NK-92 (cell line): ENCODE data around the gene PACRG.
"Not testable (repeated sequence)": the region's sequence is repeated elsewhere in the genome, so short reads cannot be mapped to it uniquely, and the experiment has no call there.

Experiments
- DNase-seq: peaks from one replicate; lab custom pipeline; 2025; ENCODE audit not compliant: unreplicated experiment; lab: John Stamatoyannopoulos, UW

Gene PACRG

DNA sequence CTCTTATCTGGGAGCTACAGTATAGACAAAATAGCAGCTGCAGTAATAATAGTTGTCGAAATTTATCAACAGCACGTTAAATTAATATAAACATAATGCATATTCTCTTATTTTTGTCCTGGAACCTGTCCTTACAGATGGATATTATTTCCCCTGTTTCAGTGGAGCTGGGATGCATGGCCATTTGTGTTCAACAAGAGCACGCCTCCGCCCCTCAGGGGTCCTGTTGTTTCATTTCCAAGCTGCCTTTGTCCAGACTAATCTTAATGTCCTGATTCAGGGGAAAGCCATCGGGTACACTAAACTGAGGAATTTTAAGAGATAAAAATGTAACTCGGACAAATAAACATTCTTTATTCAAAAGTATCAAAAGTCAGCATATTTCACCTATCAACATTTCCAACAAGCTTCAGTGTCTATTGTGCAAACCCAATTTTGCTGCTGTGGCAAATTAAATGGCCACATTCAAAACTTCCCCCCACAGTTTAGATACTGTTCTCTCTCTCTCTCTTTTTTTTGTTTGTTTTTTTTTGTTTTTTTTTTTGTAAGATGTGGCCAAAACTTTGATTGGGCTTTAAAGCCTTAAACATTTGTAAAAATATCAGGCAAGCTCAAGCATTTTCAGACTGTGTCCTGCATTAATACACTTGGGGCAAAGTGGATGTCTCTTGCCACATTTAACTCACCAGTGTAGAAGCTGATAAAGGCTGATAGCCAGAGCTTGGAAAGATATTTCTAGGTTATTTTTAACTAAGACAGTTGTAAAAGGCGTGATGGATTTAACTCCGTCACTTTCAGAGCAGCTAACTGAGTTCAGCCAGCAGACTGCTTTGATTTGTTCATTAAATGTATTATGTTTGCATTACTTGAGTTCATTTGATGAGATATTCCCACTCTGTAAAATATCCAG, 574.2 kb downstream of the PACRG start:
- DNase-seq: no peak

DNA sequence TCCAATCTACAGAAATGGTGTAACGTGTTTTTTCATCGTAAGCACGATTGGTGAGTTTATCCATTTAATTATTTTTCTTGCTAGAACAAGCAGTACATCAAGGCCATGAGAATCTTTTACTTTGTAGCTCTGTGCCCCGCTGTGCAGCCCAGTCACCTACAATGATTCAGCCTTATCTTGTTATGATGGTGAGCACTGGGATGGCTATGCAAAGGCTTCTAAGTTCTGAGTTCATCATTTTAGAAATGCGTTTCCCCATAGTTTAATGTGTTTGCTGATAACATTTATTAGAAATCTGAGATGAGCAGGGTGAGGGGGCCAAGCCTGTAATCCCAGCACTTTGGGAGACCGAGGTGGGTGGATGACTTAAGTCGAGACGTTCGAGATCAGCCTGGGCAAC, 575.0 kb downstream of the PACRG start:
- DNase-seq: no peak

DNA sequence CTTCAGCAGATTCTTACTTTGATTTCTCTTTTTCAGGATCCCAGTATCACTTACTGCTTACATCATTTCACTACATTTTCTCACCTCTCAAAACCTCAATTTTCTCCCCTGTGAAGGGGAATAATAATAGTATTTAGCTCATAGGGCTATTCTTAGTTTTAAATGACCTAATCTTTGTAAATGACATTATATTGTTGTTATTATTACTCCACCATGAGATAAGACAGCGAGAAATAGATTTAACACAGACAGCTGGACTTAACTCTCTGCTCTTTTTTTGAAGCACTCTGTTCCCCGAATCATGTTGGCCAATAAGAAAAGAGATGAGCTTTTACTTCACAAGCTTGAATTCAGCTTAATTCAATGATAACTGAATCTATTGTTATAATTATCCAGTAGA, 578.2 kb downstream of the PACRG start:
- no peak for DNase-seq

DNA sequence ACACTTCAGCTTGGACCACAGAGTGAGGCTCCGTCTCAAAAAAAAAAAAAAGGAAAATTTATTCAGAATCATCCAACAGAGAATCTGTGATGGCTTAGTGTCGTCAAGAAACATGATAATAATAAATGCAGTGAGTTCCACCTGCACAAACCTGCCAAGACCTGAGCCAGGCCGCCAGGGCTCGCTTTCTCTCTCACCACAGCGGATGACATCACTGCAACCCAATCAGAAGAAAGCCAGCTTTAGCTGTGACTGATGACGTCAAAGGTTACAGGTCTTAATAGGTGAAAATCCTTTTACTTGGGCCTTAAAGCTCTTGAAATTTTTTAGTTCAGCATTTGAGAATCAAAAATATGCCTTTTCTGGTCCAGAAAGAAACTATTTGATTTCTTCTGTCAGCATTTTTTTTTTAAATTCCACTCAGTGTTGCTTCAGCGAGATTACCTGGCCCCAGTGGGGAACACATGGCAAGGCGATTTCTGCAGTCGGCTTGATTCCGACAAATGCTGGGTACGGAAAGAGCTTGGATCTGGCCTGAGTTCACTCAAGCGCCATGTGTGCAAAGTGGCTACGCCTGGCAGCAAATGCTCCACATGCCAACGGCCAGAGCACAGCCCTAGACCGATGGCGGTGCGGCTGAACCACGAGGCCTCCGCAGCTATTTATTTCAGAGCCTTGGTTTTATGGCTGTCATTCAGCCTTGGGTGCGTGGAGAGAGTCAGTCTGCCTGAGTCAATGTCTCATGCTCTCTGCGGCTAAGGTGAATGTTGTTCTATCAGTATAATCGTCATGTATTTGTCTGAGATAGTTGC, 581.1 kb downstream of the PACRG start:
- DNase-seq: no peak

DNA sequence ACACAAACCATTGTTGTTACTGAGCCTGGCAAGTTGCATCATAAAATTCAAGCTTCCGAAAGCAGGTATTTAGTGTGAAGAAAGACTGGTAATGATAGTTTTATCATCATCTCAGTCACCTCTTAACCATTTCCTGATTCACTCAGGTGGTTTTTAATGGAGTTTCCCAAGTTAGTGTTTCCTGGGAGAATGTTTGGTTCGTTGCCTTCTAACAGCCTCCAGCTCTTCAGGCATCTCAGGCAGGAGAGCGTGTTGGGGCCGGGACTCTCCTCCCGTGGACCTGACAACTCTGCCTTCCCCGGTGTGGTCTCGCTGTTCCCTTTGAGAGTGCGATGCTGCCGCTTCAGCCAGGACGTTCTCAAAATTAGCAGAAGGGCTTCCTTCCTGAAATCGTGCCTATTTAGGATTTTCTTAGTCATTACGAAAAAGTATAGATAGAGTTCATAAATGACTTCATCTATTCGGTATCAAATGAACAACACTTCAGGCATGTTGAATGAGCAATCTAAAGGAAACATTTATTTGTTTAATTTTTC, 581.8 kb downstream of the PACRG start:
- no peak for DNase-seq

DNA sequence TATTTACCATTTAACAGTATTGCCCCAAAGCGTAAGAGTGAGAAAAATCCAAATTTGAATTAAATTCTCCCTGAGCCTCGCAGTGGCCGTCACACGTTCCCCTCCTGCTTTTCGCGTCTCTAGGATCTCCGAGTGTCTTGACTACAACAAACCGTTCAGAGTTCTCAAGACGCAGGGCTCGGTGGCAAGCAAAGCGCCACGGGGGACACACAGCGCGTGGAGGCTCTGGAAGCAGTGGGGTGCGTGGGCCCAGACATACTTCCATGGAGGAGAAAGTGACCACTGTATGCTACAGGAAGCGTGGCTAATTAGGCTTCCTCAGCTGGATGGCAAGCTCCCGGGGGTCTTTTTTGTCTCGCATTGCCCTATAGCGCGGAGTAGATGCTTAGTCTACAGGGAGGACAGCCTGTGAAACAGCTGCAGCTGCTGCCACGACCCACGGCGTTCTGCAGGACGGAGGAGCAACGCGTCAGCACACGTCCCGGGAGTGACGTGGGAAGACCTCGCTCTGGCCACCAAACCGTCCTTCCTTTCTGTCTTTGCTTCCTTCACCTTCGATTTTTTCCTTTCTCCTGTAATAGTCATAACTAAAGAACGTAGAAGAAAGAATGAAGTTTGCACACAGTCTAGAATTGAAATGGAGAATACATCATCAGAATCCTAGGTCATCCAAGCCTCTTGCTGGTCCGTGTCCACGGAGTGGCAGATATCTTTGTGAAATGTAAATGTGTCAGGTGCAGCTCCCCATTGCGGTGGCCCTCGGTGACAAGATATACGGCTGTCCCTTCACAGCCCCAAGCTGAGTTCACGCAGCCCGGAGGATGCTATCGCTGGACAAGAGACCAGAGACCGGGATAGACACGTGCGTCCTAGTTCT, 582.6 kb downstream of the PACRG start:
- no peak for DNase-seq

DNA sequence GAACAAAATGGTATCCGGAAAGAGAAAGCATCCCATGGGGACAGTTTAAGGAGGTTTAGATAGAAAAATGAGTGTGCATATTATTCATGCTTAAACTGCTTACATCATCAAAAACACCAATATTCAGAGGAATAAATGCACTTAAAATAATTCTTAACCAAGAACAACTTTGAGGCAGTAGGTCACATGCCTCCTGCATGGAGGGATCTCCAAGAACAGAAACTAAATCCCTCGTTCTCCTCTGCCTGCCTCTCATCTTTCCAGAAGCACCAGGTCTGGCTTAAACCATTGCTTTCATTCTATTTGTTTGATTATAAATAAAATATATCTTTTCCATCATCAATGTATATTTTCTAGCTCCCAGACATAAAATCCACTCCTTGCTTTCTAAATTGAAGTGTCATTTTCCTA, 583.2 kb downstream of the PACRG start:
- no peak for DNase-seq

DNA sequence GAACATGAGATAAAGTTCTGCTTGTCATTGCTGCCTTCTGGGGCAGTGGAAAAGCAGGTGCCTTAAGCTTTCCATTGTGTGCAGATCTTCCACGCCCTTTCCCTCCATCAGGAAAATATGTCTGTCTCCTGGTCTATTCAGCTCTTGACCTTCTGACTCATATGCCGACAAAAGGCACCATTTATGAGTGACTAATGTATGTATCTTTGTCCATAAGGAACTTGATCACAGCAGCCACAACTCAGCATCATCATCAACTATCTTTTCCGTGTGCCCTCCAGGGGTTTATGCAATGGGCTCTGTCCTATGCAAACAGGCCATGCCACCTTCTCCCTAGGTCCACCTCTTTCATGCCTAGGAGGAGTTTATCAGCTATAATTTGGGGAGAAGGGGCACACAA, 584.1 kb downstream of the PACRG start:
- no peak for DNase-seq

DNA sequence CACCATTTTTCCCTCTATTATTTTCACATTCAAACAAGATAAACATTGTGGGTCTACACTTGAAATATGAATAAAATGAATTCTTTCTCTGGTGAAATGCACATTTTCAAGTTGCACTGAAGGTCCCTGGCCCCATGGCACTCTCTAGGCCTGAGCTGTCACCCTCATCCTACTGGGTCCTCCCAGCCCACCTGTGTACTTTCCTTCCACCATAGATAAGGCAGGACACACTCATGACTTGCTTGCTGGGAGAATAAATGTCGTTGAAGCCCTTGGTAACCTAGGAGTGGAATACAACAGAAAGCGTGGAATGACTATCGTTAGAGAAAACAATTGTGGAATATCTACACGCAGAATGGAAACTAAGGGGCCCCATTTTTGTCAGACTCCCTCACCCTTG, 585.8 kb downstream of the PACRG start:
- no peak for DNase-seq

DNA sequence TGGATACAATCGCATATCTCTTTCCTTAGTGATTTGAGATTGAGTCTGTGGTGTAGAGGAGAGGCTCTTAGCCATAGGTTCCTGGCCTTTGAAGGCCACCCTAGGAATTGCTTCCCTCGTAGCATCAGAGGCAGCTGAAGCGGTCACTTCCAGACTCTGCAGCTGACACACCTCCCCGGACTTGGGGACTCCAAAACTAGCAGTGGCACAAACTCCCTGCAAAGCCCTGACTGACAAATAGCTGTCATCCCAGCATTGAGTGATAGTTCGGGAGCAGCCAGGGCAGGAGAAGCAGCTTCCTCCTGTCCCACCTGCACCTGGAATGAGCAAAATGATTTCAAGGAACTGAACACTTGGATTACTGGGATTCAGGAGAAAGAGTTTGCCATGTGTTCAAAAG, 586.2 kb downstream of the PACRG start:
- no peak for DNase-seq

DNA sequence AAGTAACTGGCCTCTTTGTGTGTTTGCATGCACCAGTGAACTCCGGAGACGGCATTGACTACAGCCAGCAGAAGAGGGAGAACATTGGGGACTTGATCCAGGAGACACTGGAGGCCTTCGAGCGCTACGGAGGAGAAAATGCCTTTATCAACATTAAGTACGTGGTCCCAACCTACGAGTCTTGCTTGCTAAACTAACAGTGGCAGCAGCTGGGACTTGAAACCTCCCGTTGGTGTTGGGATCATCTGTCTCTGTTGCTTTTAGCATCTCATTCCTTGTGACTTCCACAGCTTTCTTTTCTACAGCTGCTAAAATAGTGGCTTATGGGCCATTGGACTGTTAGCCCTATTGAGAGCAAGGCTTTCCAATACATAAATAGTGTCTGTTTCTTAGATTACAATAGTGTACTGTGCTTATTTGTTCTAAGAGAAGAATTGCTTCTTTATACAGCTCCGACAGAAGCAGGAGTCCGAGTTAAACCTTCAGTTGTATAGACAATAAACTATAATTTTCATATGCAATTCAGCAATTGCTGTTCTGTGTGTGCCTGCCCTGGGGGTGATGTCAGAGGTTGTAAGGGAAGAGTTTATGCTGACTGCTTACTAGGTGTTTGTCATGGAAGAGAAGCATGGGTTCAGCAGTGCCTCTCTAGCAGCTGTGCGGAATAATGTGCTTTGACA, 587.2 kb downstream of the PACRG start:
- no peak for DNase-seq

DNA sequence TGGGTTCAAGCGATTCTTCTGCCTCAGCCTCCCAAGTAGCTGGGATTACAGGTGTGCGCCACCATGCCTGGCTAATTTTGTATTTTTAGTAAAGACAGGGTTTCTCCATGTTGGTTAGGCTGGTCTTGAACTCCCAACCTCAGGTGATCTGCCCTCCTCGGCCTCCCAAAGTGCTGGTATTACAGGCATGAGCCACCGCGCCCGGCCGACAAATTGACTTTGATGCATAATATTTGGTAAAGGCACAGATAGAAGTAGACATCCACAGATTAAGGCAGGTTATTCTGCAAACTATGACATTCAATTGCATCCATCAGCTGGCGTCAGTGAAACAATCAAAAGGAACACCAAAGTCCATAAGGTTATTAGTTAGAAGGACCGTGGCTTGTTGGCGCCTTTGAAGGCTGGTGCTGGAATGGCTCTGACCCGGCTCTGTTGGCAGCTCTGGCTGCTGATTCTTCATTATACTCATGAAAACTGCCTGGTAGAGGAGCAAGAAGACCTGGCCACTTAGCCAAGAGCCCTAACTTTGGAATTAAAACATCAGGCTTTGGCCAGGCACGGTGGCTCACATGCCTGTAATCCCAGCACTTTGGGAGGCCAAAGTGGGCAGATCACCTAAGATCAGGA, 589.2 kb downstream of the PACRG start:
- not testable (repeated sequence) for DNase-seq

DNA sequence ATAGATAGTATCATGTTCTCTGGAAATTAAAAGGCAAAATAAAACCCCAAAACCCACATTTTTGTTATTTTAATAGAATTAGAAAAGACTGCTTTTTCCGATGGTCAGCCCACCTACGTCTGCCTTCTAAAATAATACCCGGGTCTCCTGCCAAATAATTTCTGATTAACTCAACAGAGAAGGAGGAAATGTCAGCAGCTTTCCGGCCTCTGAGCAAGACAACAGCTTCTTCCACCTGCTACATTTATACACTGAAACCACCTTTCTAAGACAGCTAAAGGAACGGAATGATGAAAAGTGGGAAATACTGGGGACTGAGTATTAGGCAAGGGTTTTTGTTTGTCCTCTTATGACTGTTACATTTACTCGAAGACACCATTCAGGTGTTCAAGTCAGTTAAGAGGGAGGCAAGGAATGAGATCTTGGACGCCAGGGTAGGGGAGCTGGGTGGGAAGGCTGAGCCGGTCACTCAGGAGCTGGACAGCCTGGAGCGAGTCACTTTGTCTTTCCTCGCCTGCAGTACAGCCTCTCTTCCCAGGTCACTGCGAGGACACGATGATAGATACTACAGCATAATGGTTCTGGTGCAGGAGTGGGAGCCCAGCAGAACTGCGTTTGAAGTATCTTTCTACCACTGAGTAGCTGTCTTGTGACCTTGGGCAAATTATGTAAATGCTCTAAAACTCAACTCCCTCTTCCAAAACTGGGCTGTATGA, 590.5 kb downstream of the PACRG start:
- no peak for DNase-seq

DNA sequence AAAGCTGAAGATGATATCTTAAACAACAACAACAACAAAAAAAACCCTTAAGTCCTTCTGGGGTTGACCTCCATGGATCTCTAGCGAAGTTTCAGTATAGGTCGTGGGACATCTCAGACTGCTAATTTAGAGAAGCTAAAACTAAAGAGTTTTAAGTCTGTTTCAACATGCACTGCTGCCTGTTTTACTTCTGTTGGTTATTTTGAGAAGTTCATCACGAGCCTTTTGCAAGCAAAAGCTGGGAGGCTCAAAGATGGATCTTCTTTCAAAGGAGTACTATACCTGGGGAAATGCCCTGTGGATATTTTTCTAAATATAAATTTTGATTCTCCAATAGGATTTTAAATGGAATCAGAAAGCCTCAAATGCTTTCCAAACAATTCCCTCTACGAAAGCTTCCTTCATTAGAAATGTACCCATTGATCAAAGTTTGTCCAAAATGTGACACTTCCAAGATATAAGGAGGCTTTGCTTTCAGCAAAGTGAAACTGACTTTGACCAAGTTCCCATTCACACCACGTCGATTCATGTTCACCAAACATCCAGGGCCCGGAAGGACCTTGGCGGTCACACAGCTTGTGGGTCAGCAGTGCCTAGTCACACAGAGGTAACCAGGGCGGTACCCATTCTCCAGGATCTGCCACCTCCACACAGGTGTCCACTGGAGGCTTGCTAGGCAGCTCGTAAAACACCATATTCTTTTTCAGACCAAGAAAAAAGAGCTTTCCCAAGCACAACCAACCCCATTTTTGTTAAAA, 592.0 kb downstream of the PACRG start:
- DNase-seq: no peak

DNA sequence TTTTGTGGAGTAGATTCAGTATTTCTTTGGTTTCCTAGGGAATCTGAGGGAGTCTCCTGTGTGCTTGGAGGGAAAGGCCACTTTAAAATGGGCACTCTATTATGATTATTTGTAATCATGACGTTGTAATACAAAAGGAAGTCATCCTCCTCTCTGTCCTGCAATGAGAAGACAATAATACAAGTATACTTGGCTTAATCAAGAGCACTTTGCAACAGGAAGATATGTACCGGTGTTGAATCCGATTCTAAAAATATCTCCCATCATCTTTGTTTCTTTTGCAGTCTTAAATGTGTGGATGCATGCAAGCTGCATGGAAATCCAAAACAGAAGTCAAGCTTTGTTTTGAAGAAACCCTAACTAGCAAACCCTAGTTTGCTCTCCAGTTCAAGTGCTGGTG, 592.6 kb downstream of the PACRG start:
- DNase-seq: no peak

DNA sequence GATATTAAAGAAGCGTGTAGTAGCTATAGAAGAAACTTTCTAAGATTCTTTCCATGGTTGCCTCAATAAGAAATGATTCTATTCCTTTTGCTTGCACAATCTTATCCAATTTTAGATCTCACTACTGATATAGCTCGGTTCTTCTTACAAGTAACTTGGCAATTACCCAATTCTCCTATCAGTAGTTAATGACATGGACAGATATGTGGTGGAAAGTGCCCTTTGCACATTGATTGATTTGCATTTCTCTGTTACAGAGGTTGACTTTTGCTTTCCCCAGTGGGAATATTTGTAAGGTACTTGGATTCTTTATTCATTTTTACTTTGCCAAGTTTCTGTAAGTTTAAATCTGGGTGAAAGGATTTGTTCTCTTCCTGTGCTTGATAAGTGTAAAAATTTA, 593.0 kb downstream of the PACRG start:
- DNase-seq: no peak

DNA sequence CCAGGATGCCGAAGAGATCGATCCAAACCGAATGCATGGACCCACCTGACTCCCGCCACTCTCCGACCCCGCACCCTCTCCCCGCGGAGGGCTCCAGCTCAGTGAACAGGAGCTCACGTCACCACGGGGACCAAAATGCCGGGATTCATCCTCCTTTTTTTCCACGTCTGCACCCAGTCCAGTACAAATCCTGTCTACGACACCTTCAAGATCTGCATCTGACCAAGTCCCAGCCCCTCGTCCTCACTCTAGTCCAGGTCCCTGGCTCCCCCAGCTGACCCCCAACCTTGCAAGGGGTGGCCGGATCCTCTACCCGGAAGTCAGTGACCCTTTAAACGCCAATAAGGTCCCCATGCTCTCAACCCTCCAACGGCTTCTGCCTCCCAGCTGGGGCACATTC, 593.9 kb downstream of the PACRG start:
- DNase-seq: no peak

DNA sequence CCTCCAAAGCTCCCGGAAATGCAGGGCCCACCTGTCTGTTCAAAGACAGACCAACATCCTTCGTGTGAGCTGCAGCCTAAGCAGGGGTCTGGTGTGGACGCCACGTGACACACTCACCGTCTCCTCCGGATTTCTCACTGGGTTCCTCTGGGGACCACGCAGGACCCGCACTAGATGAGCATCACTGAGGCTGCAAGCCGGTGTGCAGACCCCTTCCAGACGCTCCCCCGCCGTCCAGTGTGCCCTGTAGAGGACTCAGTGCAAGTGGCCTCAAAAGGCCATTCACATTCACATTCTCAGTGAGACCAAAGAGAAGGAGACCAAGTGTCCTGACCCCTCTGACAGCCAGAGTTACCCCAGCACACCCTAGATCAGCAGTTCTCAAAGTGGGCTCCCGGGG, 595.5 kb downstream of the PACRG start:
- no peak for DNase-seq

DNA sequence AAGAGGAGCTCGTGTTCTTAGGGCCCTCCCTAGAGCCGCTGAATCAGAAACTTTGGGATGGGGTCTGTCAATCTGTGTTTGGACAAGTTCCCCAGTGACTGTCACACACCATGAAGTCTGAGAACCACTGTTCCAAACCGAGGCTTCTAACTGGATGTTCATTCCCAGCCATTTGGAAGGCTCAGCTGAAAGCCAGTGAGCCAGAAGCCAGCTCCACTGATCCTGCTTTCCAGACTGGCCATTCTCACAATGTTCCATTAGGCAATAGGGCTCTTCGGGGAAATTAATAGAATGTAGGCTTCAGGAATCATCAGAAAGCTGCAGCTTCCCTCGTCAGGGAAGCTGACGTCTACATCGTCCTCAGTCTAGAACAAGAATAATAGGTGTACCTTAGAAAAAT, 595.9 kb downstream of the PACRG start:
- DNase-seq: no peak
